HL-60 (cell line): ENCODE measurements around the gene ABCB6.

Experiments used
- GABPA ChIP-seq: IDR thresholded peaks from 2 replicates; pipeline ENCODE4 v1.6.1; 2012; ENCODE audit warnings: low read depth
- POLR2AphosphoS5 ChIP-seq: IDR thresholded peaks from 2 replicates; pipeline ENCODE4 v1.6.1; 2012; ENCODE audit warnings: low read depth
- SPI1 ChIP-seq: IDR thresholded peaks from 2 replicates; pipeline ENCODE4 v1.6.1; 2012; ENCODE audit warnings: low read depth, mild to moderate bottlenecking, borderline replicate concordance
- TF ChIP-seq, protein P1 (sequence below): IDR thresholded peaks from one replicate; pipeline ENCODE4 v1.5.1; 2011; ENCODE audit warnings: low read length, control low read depth, inconsistent platforms; ENCODE audit not compliant: insufficient read depth
- TF ChIP-seq, protein P2 (sequence below): IDR thresholded peaks from 2 replicates; pipeline ENCODE4 v1.6.1; 2012; ENCODE audit warnings: low read depth; ENCODE audit not compliant: insufficient replicate concordance

DNA sequence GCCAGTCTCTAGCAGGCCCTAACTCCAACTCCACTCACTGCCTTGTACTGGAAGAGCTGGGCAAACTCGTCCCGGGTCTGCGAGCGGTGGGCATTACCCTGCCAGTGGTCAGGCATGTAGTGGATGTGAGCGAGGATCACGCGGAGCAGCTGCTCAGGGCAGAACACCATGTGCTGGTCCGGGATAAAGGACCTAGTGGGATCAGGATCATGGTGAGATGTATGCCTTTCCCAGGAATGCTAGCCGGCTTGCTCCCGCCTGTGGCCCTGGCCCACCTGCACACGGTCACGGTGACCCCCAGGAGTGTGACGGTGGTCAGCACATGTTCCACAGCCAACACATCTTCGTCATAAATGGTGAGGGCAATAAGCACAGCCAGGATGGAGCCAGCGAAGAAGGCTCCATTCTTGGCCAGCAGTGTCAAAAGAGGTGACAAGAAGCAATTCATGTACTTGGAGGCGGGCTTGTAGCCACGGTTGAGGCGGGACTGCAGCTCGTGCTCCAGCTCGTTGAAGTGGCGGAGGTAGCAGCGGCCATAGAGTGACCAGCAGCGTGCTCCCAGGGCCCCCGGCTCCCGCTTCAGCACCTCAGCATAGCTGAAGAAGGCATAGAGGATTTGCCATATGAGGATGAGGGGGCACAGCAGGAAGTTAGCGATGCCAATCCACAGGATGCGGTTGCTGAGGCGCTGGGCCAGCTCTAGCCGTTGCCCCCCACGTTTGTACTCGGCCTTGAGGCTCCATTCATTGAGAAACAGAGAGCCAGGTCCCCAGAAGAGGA, 5.3 kb upstream of the ABCB6 start:
- no peak for TF ChIP-seq GABPA
- TF ChIP-seq, protein P1, sequence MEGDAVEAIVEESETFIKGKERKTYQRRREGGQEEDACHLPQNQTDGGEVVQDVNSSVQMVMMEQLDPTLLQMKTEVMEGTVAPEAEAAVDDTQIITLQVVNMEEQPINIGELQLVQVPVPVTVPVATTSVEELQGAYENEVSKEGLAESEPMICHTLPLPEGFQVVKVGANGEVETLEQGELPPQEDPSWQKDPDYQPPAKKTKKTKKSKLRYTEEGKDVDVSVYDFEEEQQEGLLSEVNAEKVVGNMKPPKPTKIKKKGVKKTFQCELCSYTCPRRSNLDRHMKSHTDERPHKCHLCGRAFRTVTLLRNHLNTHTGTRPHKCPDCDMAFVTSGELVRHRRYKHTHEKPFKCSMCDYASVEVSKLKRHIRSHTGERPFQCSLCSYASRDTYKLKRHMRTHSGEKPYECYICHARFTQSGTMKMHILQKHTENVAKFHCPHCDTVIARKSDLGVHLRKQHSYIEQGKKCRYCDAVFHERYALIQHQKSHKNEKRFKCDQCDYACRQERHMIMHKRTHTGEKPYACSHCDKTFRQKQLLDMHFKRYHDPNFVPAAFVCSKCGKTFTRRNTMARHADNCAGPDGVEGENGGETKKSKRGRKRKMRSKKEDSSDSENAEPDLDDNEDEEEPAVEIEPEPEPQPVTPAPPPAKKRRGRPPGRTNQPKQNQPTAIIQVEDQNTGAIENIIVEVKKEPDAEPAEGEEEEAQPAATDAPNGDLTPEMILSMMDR = no peak
- no peak for TF ChIP-seq POLR2AphosphoS5
- TF ChIP-seq, protein P2, sequence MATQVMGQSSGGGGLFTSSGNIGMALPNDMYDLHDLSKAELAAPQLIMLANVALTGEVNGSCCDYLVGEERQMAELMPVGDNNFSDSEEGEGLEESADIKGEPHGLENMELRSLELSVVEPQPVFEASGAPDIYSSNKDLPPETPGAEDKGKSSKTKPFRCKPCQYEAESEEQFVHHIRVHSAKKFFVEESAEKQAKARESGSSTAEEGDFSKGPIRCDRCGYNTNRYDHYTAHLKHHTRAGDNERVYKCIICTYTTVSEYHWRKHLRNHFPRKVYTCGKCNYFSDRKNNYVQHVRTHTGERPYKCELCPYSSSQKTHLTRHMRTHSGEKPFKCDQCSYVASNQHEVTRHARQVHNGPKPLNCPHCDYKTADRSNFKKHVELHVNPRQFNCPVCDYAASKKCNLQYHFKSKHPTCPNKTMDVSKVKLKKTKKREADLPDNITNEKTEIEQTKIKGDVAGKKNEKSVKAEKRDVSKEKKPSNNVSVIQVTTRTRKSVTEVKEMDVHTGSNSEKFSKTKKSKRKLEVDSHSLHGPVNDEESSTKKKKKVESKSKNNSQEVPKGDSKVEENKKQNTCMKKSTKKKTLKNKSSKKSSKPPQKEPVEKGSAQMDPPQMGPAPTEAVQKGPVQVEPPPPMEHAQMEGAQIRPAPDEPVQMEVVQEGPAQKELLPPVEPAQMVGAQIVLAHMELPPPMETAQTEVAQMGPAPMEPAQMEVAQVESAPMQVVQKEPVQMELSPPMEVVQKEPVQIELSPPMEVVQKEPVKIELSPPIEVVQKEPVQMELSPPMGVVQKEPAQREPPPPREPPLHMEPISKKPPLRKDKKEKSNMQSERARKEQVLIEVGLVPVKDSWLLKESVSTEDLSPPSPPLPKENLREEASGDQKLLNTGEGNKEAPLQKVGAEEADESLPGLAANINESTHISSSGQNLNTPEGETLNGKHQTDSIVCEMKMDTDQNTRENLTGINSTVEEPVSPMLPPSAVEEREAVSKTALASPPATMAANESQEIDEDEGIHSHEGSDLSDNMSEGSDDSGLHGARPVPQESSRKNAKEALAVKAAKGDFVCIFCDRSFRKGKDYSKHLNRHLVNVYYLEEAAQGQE = no peak
- no peak for TF ChIP-seq SPI1
